Erythroblast (primary cell): Measurements from ENCODE around the gene POU1F1.

Experiments
- GATA1 ChIP-seq: IDR thresholded peaks from 2 replicates; pipeline ENCODE4 v1.6.1; 2011; ENCODE audit warnings: low read depth, mild to moderate bottlenecking, control low read depth, low read length, moderate library complexity
- POLR2A ChIP-seq: IDR thresholded peaks from 2 replicates; pipeline ENCODE4 v1.6.1; 2011; ENCODE audit warnings: mild to moderate bottlenecking, low read length

- no peak for TF ChIP-seq GATA1
- TF ChIP-seq POLR2A = no peak
These were observed 16.1 kb downstream of the POU1F1 start for GRCh38 chr3:87260270-87260669.
